A549 (cell line): ENCODE measurements around the gene AQP5. TPM values are rescaled to one million over a fixed set of nuclear protein-coding genes. Genes with fewer than 3 reads are reported as not detected.
A peak's percentile ranks its signal among the peaks of the same experiment; 100 is the strongest.

ENCODE experiments used
- ATAC-seq, 2 experiments: fragments of 200-7000 bp in 1 of 2; fragments of >200 bp in 1 of 2; cut with Nextera tagmentation in 1 of 2; cut with Tn5 transposase in 1 of 2; 3 replicates each; pipeline versions ENCODE4 v1.8.0 to v1.9.1; 2018 to 2020; ENCODE audit warnings: mild to moderate bottlenecking in 1 of 2, moderate library complexity in 1 of 2
- CTCF ChIA-PET: fragments of 300-600 bp; sonication (Branson Sonifier 250); formaldehyde crosslinking; extraction: SDS; loops from one replicate; lab custom pipeline; 2021; ENCODE audit warnings: antibody characterized with exemption, inconsistent platforms; lab: Yijun Ruan, JAX
- POLR2A ChIA-PET: fragments of 350-600 bp; formaldehyde crosslinking; extraction: SDS; loops from one replicate; lab custom pipeline; 2021; ENCODE audit warnings: antibody characterized with exemption, inconsistent platforms; lab: Yijun Ruan, JAX
- DNase-seq, 2 experiments: peaks; one replicate each; pipeline versions ENCODE4 v3.0.0 to v3.0.0-alpha.2; 2011 to 2016; ENCODE audit warnings: low read depth in 1 of 2, low spot score in 1 of 2
- FAIRE-seq: peaks from 2 replicates; lab custom pipeline; 2011; peaks lifted over from hg19 to GRCh38; lab: Jason Lieb, UNC
- H3K27ac ChIP-seq, 2 experiments: fragments of >200 bp; sonication (Bioruptor Twin); formaldehyde crosslinking; 3 replicates each; pipeline ENCODE4 v1.5.1; 2016 to 2017
- H3K4me1 ChIP-seq: fragments of >200 bp; sonication (Bioruptor Twin); formaldehyde crosslinking; 3 replicates; pipeline ENCODE4 v1.6.1; 2016
- H3K4me2 ChIP-seq: fragments of >200 bp; sonication (Bioruptor Twin); formaldehyde crosslinking; 3 replicates; pipeline ENCODE4 v1.6.1; 2016
- H3K4me3 ChIP-seq: fragments of >200 bp; sonication (Bioruptor Twin); formaldehyde crosslinking; 3 replicates; pipeline ENCODE4 v1.5.1; 2016
- H3K9me3 ChIP-seq: fragments of >200 bp; sonication (Bioruptor Twin); formaldehyde crosslinking; 3 replicates; pipeline ENCODE4 v1.6.1; 2016
- BHLHE40 ChIP-seq: IDR thresholded peaks from 2 replicates; pipeline ENCODE4 v1.6.1; 2012; ENCODE audit warnings: low read depth, low read length, inconsistent platforms
- FOSB ChIP-seq: fragments of 250-450 bp; sonication (Bioruptor Pico); IDR thresholded peaks from 2 replicates; pipeline ENCODE4 v1.5.0; 2020; ENCODE audit warnings: mild to moderate bottlenecking, moderate library complexity
- FOSL2 ChIP-seq, 2 experiments: fragments of 450-650 bp in 1 of 2; fragments of >200 bp in 1 of 2; sonication (Bioruptor Twin) in 1 of 2; formaldehyde crosslinking; IDR thresholded peaks; 2 replicates each; pipeline versions ENCODE4 v1.5.0 to v1.6.1; 2016 to 2020; ENCODE audit warnings: mild to moderate bottlenecking in 1 of 2, moderate library complexity in 1 of 2
- FOXS1 ChIP-seq: fragments of 250-450 bp; sonication (Bioruptor Pico); IDR thresholded peaks from 2 replicates; pipeline ENCODE4 v1.5.0; 2020; ENCODE audit warnings: mild to moderate bottlenecking, moderate library complexity
- HEYL ChIP-seq: fragments of 250-450 bp; sonication (Bioruptor Pico); IDR thresholded peaks from 2 replicates; pipeline ENCODE4 v1.8.0; 2021; ENCODE audit warnings: mild to moderate bottlenecking, moderate library complexity
- HOXA7 ChIP-seq: fragments of 250-450 bp; sonication (Bioruptor Pico); IDR thresholded peaks from 2 replicates; pipeline ENCODE4 v1.5.0; 2020; ENCODE audit warnings: mild to moderate bottlenecking, moderate library complexity
- HOXB5 ChIP-seq: fragments of 250-450 bp; sonication (Bioruptor Pico); IDR thresholded peaks from 2 replicates; pipeline ENCODE4 v1.5.0; 2020; ENCODE audit warnings: mild to moderate bottlenecking, moderate library complexity
- KDM5A ChIP-seq: fragments of 200-600 bp; sonication (generic); IDR thresholded peaks from 2 replicates; pipeline ENCODE4 v1.6.1; 2016; ENCODE audit warnings: antibody characterized with exemption, mild to moderate bottlenecking
- MAX ChIP-seq: IDR thresholded peaks from 2 replicates; pipeline ENCODE4 v1.6.1; 2012
- MYC ChIP-seq: IDR thresholded peaks from 2 replicates; pipeline ENCODE4 v1.6.1; 2012; ENCODE audit warnings: mild to moderate bottlenecking, inconsistent platforms, low read length, improper control_type of control experiment, borderline replicate concordance
- PHF8 ChIP-seq: fragments of 200-600 bp; sonication (generic); IDR thresholded peaks from 2 replicates; pipeline ENCODE4 v1.6.1; 2016; ENCODE audit warnings: low read depth, mild to moderate bottlenecking, antibody characterized with exemption, moderate library complexity, borderline replicate concordance
- POLR2AphosphoS2 ChIP-seq: conservative IDR thresholded peaks from 2 replicates; pipeline ENCODE4 v1.6.1; 2012; ENCODE audit warnings: low read length, improper control_type of control experiment, inconsistent platforms
- RCOR1 ChIP-seq: fragments of 150-350 bp; IDR thresholded peaks from 2 replicates; pipeline ENCODE4 v1.6.1; 2014; ENCODE audit warnings: antibody characterized with exemption, low read length, low read depth
- REST ChIP-seq: fragments of 200-600 bp; sonication (generic); IDR thresholded peaks from 2 replicates; pipeline ENCODE4 v1.6.1; 2016; ENCODE audit warnings: antibody characterized with exemption, mild to moderate bottlenecking, moderate library complexity
- RFX5 ChIP-seq: fragments of 450-650 bp; IDR thresholded peaks from 2 replicates; pipeline ENCODE4 v1.7.1; 2014; ENCODE audit warnings: antibody characterized with exemption, mild to moderate bottlenecking, moderate library complexity
- SMC3 ChIP-seq: fragments of >200 bp; sonication (Bioruptor Twin); formaldehyde crosslinking; IDR thresholded peaks from 3 replicates; pipeline ENCODE4 v1.6.1; 2018; ENCODE audit warnings: inconsistent platforms
- TFCP2L1 ChIP-seq: fragments of 250-450 bp; sonication (Bioruptor Pico); IDR thresholded peaks from 2 replicates; pipeline ENCODE4 v1.5.0; 2021; ENCODE audit warnings: mild to moderate bottlenecking
- ZC3H11A ChIP-seq: fragments of 450-650 bp; IDR thresholded peaks from 2 replicates; pipeline ENCODE4 v1.6.1; 2014; ENCODE audit warnings: antibody characterized with exemption, mild to moderate bottlenecking
- ZFP36 ChIP-seq: fragments of 450-650 bp; IDR thresholded peaks from 2 replicates; pipeline ENCODE4 v1.6.1; 2014; ENCODE audit warnings: borderline replicate concordance; ENCODE audit not compliant: partially characterized antibody
- WGBS: methylation state at CpG from one replicate; pipeline ENCODE4 v1.1.6; 2017; ENCODE audit errors: missing lambda C conversion rate; 5-methylcytosine and 5-hydroxymethylcytosine counted together
- polyA plus RNA-seq, 4 experiments: library from polyadenylated mRNA; depleted of rRNA in 3 of 4; stranded (reverse); fragments of >200 nt; fragmentation: RNase III in 1 of 4; extraction: RNeasy Plus Mini Kit Qiagen cat#74134 plus additional on column Dnase treatment in 1 of 4; gene quantifications; 2 replicates in 3 of 4; 3 replicates in 1 of 4; pipeline ENCODE4 v1.2.3, GENCODE V29; 2011 to 2017

AQP5 gene
- polyA plus RNA-seq, 2 of the 4 experiments (the other 2 are of a cell fraction) = not detected

DNA sequence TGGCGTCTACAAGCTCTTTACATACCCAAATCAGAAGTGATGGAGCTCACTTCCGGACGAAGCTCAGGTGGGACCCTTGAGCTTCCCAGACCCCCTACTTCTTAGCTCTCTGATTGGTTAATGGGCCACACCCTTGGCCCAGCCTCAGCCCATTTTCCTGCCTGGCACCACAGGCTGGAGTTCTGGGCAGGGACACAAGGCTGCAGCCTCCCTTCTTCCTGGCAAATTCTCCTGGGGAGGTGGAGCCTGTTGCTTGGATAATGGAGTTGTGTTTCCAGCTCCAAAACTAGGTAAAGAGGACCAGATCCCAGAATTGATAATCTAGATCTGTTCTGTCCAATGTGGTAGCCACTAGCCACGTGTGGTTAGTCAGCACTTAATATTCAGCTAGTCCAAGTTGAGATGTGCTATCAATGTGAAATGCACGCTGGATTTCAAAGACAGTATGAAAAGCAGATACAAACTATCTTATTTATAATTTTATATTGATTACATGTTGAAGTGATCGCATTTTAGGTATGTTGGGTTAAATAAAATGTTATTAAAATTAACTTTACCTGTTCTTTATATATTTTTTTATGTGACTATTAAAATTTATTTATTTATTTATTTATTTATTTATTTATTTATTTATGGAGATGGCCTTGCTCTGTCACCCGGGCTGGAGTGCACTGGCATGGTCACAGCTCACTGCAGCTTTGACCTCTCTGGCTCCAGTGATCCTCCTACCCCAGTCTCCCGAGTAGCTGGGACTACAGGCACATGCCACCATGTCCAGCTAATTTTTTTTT lies 45.3 kb upstream of the AQP5 start:
- Histone ChIP-seq H3K4me2 (no peak overlapping the region), H3K9me3 (no peaks in the 10 kb centered on the region), H3K4me1 (peaks cover 5% of the 10 kb centered on the region; the same call in 1 of the 3 replicates), H3K27ac (no peak overlapping the region), H3K4me3 (no peak overlapping the region)
- FAIRE-seq = no peak
- WGBS = 69% methylated on average over 8 of the region's 8 CpGs
- ChIA-PET POLR2A (no interaction called here), CTCF (interaction anchor here (0.7 to 1.6 kb wide), 7 partner anchors 9 to 131 kb away, joined by 3 to 4 read pairs (median 3); no protein-coding TSS in a partner anchor)
- ATAC-seq = no peak
- TF ChIP-seq FOSB (CRISPR knock-in tag) = no peak
- peak; percentile 72 for TF ChIP-seq ZC3H11A
- TF ChIP-seq FOXS1 (CRISPR knock-in tag) = no peak
- TF ChIP-seq TFCP2L1 (CRISPR knock-in tag) = no peak
- TF ChIP-seq RCOR1 = no peak
- no peak for TF ChIP-seq PHF8
- TF ChIP-seq KDM5A = no peak
- TF ChIP-seq POLR2AphosphoS2 = no peak
- no peak for DNase-seq

- DNase-seq = no peak
- no peak for ATAC-seq
- Histone ChIP-seq H3K4me3 (no peak overlapping the region), H3K4me2 (no peak overlapping the region), H3K9me3 (no peaks in the 10 kb centered on the region), H3K27ac (no peak overlapping the region), H3K4me1 (peaks cover 5% of the 10 kb centered on the region; the same call in 1 of the 3 replicates)
- ChIA-PET CTCF (interaction anchor here (0.7 to 4.3 kb wide), 6 partner anchors 28 to 139 kb away, joined by 3 to 15 read pairs (median 4); no protein-coding TSS in a partner anchor), POLR2A (no interaction called here)
- TF ChIP-seq ZFP36 (no peak), SMC3 (no peak), HEYL (CRISPR knock-in tag) (no peak), RFX5 (no peak), MAX (no peak)
- 84% methylated on average over 12 of the region's 12 CpGs for WGBS
- FAIRE-seq = no peak
Measured at GRCh38 chr12:49917166-49917787, 44.4 kb upstream of the AQP5 start.

GRCh38 chr12:49917788-49918173 lies 43.9 kb upstream of the AQP5 start:
- 55% methylated on average over 3 of the region's 5 CpGs for WGBS
- no peak; a peak in 1 of 6 replicates for ATAC-seq
- POLR2A ChIA-PET = no interaction called here

GRCh38 chr12:49920241-49920914 lies 41.3 kb upstream of the AQP5 start:
- Histone ChIP-seq H3K27ac (no peak overlapping the region), H3K4me2 (no peak overlapping the region), H3K9me3 (no peaks in the 10 kb centered on the region), H3K4me3 (no peak overlapping the region)
- CTCF ChIA-PET = interaction anchor here (2.7 to 4.3 kb wide), 2 partner anchors 25 to 53 kb away, joined by 8 to 15 read pairs; no protein-coding TSS in a partner anchor
- WGBS = 65% methylated on average over 12 of the region's 12 CpGs
- no peak for FAIRE-seq
- no peak; a peak in 1 of 6 replicates for ATAC-seq
- TF ChIP-seq MYC = no peak
- no peak for TF ChIP-seq REST
- no peak for TF ChIP-seq BHLHE40
- TF ChIP-seq FOXS1 (CRISPR knock-in tag) = no peak
- no peak for TF ChIP-seq FOSB (CRISPR knock-in tag)
- TF ChIP-seq, all 56 proteins: peak for 0
- POLR2A ChIA-PET = no interaction called here
- no peaks in the 10 kb centered on the region for H3K4me1 ChIP-seq
- no peak for DNase-seq

More at GRCh38 chr12:49917788-49918173, 43.9 kb upstream of the AQP5 start:
- H3K27ac ChIP-seq = no peak overlapping the region
- no peaks in the 10 kb centered on the region for H3K9me3 ChIP-seq
- no peak overlapping the region for H3K4me2 ChIP-seq
- TF ChIP-seq ZC3H11A (no peak), HOXB5 (CRISPR knock-in tag) (no peak), HOXA7 (CRISPR knock-in tag) (no peak), FOSL2 (IDR thresholded peaks at IDR 0.05) (no peak), FOSL2 (CRISPR knock-in tag; IDR thresholded peaks at IDR 0.05) (no peak)
- FAIRE-seq (no peak), DNase-seq (no peak)
- H3K4me3 ChIP-seq = no peak overlapping the region
- H3K4me1 ChIP-seq = peaks cover 5% of the 10 kb centered on the region; the same call in 1 of the 3 replicates
- CTCF ChIA-PET = interaction anchor here (0.7 to 4.3 kb wide), 5 partner anchors 28 to 139 kb away, joined by 3 to 15 read pairs (median 6); no protein-coding TSS in a partner anchor
